Fibroblast of pulmonary artery (primary cell): Measurements from ENCODE around the gene WDR43.

Experiments used
- DNase-seq: peaks from one replicate; pipeline ENCODE4 v3.0.0-alpha.2; 2010; ENCODE audit warnings: low read depth
- H3K4me3 ChIP-seq: replicated peaks from 2 replicates; pipeline ENCODE4 v1.5.1; 2011; ENCODE audit warnings: low read depth, mild to moderate bottlenecking, control low read depth, low read length, moderate library complexity
- TF ChIP-seq, protein P1 (sequence below): IDR thresholded peaks from 2 replicates; pipeline ENCODE4 v1.5.1; 2011; ENCODE audit warnings: mild to moderate bottlenecking, control low read depth, low read length, inconsistent platforms; ENCODE audit errors: missing control alignments

The WDR43 gene

DNA sequence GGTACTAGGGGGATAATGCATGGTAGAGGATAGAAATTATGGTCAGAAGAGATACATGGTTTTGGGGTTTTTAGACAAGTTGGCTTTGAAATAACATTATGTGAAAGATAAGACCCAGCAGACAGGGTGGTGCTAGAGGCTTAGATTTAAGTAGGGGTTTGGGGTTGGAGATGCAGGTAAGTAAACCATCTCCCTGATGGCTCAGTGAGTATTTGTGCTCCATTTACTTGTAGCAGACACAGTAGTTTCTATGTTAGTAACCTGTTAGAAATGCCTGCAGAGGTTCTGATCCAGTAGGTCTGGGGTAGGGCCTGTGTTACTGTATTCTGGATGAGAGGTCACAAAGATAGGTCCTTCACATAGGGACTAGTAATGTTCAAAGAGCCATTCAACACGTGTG is 13.7 kb downstream of the WDR43 start:
- TF ChIP-seq, protein P1, sequence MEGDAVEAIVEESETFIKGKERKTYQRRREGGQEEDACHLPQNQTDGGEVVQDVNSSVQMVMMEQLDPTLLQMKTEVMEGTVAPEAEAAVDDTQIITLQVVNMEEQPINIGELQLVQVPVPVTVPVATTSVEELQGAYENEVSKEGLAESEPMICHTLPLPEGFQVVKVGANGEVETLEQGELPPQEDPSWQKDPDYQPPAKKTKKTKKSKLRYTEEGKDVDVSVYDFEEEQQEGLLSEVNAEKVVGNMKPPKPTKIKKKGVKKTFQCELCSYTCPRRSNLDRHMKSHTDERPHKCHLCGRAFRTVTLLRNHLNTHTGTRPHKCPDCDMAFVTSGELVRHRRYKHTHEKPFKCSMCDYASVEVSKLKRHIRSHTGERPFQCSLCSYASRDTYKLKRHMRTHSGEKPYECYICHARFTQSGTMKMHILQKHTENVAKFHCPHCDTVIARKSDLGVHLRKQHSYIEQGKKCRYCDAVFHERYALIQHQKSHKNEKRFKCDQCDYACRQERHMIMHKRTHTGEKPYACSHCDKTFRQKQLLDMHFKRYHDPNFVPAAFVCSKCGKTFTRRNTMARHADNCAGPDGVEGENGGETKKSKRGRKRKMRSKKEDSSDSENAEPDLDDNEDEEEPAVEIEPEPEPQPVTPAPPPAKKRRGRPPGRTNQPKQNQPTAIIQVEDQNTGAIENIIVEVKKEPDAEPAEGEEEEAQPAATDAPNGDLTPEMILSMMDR = no peak
- no peak overlapping the region for H3K4me3 ChIP-seq
- DNase-seq = no peak

DNA sequence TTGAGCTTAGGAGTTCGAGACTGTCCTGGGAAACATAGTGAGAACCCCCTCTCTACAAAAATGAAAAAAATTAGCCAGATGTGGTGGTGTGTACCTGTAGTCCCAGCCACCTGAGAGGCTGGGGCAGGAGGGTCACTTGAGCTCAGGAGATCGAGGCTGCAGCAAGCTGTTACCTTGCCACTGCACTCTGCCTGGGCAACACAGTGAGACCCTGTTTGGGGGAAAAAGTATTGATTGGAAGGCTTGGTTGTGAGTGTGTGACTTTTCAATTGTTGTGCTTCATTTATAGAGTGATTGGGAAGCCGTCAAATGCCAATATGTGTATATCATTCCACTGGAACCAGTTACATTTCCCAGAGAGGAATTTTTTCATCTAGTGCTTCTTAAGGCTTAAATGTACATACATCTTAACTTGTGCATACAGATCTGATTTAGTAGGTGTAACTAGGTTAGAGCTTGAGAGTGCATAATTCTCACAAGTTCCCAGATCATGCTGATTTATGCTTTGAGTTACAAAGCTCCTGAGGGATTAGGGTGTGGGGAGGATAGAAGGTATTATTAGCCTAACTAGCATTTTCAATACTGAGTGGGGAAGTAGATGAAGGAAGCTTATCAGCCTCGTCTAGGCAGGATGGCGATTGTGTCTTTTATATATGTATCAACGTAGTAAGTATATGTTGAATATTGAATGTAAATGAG is 15.3 kb downstream of the WDR43 start:
- no peak overlapping the region for H3K4me3 ChIP-seq
- TF ChIP-seq, protein P1 = no peak
- DNase-seq = no peak

DNA sequence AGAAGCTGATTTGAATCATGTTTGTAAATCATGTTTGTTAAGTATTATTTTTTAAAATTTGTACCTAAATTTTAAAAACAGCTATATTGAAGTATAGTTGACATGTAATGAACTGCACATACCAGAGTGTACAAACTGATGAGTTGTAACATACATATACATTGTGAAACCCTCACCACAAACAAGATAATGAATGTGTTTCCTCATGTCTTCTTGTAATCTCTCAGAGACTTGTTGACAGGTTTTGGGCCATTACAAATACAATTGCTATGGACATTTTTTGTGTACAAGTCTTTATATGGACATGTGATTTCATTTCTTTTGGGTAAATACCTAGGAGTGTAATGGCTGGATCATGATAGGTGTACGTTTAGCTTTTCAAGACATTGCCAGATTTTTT is 21.5 kb downstream of the WDR43 start:
- no peak overlapping the region for H3K4me3 ChIP-seq
- DNase-seq = peak; percentile 82
- TF ChIP-seq, protein P1 = no peak

DNA sequence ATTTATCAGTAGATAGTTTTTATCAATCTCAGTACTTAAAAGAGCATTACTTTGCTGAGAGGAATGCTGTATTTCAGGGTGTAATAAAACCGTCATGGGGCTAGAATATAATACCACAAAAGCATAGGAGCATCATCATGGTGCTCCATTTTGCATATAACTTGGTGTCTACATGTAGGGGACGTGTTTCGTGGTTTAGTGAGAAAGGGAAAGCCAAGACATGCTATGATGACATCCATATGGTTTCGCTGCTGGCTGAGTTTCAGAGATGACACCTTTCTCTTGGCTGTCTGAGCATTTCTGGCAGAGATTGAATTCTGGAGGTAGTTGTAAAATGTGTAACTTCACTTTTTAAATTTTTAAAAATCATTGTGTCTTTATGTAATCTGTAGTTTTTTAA is 32.4 kb downstream of the WDR43 start:
- H3K4me3 ChIP-seq = no peak overlapping the region
- TF ChIP-seq, protein P1 = no peak
- DNase-seq = peak; percentile 33

DNA sequence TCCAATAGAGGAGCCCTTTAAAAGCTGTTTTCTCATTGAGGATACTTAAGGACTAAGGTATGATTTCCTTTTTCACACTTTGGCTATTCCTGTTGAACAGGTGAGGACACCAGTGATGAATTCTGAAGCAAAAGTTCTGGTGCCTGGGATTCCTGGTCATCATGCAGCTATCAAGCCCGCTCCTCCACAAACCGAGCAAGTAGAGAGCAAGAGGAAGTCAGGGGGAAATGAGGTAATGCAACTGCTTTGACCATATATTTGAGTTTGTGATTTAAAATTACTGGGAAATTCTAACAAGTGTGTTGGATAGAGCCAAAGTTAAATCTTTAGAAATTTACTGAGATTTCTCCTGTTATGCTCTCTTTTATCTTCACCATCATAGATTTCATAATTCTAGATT is 33.0 kb downstream of the WDR43 start:
- TF ChIP-seq, protein P1 = no peak
- no peak overlapping the region for H3K4me3 ChIP-seq
- DNase-seq = no peak

DNA sequence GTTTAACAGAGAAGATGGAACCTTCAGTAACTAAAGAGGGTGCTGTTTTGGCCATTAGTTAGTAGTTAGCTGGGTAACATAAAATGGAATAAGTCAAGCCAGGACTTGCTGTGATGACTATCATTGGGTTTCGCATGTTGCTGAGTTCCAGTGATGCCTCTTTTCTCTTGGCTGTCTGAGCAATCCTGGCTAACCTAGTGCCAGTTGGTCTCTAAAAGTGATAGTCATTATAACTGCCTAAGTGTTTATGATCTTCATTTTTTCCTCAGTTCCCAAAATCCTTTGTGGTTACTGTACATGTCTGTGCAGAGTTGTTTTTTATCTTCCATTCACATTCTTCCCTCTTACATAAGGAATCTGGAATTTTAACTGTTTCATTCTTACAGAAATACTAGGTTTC is 33.4 kb downstream of the WDR43 start:
- DNase-seq = peak; percentile 26
- TF ChIP-seq, protein P1 = no peak
- H3K4me3 ChIP-seq = no peak overlapping the region

DNA sequence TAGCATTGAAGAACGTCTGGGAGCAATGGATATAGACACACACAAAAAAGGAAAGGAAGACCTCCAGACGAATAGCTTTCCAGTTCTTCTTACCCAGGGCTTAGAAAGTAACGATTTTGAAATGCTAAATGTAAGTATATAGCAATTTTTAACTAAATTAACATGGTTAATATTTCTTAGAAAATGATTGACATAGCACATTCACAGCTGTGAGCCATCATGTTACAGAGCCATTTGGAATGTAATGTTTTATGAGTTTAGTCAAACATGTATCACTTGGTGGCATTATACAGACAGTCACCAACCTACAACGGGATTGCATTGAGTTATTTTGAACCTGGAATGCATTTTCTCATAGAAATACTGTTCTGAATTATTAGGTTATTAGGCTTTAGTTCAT is 35.1 kb downstream of the WDR43 start:
- DNase-seq = no peak
- no peak overlapping the region for H3K4me3 ChIP-seq
- TF ChIP-seq, protein P1 = no peak
